ENCODE data around the gene AQP12B.

The AQP12B gene

DNA sequence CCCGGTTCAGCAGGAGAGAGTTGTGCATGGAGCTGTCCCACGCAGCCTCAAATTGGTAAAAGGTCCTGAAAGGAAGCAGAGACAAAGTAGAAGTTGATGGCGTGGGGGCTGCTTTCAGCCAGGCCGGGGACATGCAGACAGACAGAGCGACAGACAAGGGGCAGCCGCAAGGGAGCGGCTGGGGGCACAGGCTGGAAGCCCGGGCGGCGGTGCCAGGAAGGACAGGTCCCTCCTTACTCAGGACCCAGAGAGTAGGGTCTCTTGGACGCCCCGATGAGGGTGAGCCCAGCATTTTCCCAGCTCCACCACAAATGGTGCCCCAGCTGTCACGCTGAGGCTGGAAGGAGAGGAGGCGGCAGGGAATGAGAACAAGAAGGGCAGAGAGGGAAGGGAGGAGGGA lies 44.2 kb upstream of the AQP12B start:
- Histone ChIP-seq H3K9me2 (replicated peaks; ENCODE audit: insufficient read depth, low read length) (no peaks in the 10 kb centered on the region), H2AFZ (ENCODE audit: low read length) (no peak overlapping the region), H3K79me2 (ENCODE audit: low read length) (no peaks in the 10 kb centered on the region), H3K27ac (ENCODE audit: low read length) (no peak overlapping the region), H4K20me1 (ENCODE audit: insufficient read depth, low read length) (no peaks in the 10 kb centered on the region), H3K9me3 (replicated peaks; ENCODE audit: insufficient read depth, low read length) (no peaks in the 10 kb centered on the region), H3K36me3 (replicated peaks; ENCODE audit: insufficient read depth, low read length) (no peaks in the 10 kb centered on the region), H3K4me2 (ENCODE audit: low read depth, low read length) (no peak overlapping the region), H3F3A (ENCODE audit: insufficient read depth, low read length) (no peaks in the 10 kb centered on the region), H3K4me3 (ENCODE audit: low read length) (no peak overlapping the region), H3K9ac (ENCODE audit: low read length) (no peak overlapping the region), H3K4me1 (ENCODE audit: low read length) (no peaks in the 10 kb centered on the region), H3K27me3 (replicated peaks; ENCODE audit: insufficient read depth, low read length) (peaks cover 76% of the 10 kb centered on the region)
- TF ChIP-seq, protein P1, sequence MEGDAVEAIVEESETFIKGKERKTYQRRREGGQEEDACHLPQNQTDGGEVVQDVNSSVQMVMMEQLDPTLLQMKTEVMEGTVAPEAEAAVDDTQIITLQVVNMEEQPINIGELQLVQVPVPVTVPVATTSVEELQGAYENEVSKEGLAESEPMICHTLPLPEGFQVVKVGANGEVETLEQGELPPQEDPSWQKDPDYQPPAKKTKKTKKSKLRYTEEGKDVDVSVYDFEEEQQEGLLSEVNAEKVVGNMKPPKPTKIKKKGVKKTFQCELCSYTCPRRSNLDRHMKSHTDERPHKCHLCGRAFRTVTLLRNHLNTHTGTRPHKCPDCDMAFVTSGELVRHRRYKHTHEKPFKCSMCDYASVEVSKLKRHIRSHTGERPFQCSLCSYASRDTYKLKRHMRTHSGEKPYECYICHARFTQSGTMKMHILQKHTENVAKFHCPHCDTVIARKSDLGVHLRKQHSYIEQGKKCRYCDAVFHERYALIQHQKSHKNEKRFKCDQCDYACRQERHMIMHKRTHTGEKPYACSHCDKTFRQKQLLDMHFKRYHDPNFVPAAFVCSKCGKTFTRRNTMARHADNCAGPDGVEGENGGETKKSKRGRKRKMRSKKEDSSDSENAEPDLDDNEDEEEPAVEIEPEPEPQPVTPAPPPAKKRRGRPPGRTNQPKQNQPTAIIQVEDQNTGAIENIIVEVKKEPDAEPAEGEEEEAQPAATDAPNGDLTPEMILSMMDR (IDR thresholded peaks at IDR 0.05; ENCODE audit: low read length): no peak
- no peak for DNase-seq

DNA sequence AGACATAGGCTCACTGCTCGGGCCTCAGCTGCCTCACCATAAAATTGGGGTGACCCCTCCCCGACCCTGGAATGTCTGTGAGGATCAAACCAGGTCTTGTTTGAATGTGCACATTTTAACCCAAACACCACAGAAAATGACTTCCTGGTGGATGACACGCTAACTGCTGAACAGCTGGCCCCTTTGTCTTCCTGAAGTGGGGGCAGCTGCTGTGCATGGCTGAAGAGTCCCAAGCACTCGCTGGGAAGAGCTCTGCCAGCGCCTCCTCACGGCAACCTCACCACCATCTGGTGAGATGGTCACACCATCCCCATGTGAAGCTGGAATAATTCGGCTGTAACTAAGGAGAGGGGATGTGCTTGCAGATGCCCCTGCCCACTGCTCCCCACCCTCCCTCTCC lies 43.0 kb upstream of the AQP12B start:
- TF ChIP-seq EZH2 (optimal IDR thresholded peaks at IDR 0.05; ENCODE audit: low read depth, low read length): no peak
- TF ChIP-seq EZH2phosphoT487 (IDR thresholded peaks at IDR 0.05; ENCODE audit: low read length): no peak
- TF ChIP-seq, protein P1 (IDR thresholded peaks at IDR 0.05; ENCODE audit: low read length): no peak
- Histone ChIP-seq H3K4me3 (ENCODE audit: low read length) (no peak overlapping the region), H3K79me2 (ENCODE audit: low read length) (no peaks in the 10 kb centered on the region), H3K4me2 (ENCODE audit: low read depth, low read length) (no peak overlapping the region), H3K4me1 (ENCODE audit: low read length) (no peaks in the 10 kb centered on the region), H3K9me2 (replicated peaks; ENCODE audit: insufficient read depth, low read length) (no peaks in the 10 kb centered on the region), H3K9ac (ENCODE audit: low read length) (no peak overlapping the region), H3K9me3 (replicated peaks; ENCODE audit: insufficient read depth, low read length) (no peaks in the 10 kb centered on the region), H3K27ac (ENCODE audit: low read length) (no peak overlapping the region), H2AFZ (ENCODE audit: low read length) (no peak overlapping the region), H4K20me1 (ENCODE audit: insufficient read depth, low read length) (no peaks in the 10 kb centered on the region), H3K27me3 (replicated peaks; ENCODE audit: insufficient read depth, low read length) (peaks cover 72% of the 10 kb centered on the region), H3K36me3 (replicated peaks; ENCODE audit: insufficient read depth, low read length) (no peaks in the 10 kb centered on the region), H3F3A (ENCODE audit: insufficient read depth, low read length) (no peaks in the 10 kb centered on the region)
- DNase-seq: no peak

DNA sequence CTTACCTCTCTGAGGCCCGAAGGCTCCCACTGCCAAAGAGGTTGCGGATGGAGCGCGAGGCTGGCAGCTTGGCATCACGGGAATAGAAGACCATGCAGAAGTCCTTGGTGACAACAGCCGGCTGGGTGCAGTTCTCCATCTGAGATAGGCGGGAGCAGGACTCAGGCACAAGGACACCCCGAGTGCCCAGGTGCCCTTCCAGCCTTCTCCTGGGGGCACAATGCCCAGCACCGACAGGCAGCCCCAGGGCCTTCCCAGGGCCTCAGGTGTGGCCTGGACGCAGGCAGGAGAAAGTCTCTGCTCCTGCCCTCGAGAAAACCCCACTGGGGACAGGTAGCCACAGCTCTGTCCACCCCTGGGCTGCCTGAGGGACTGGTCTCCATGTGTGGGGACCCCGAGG lies 42.6 kb upstream of the AQP12B start:
- Histone ChIP-seq H3K27ac (ENCODE audit: low read length) (no peak overlapping the region), H3K4me3 (ENCODE audit: low read length) (no peak overlapping the region), H3F3A (ENCODE audit: insufficient read depth, low read length) (no peaks in the 10 kb centered on the region), H3K9me2 (replicated peaks; ENCODE audit: insufficient read depth, low read length) (no peaks in the 10 kb centered on the region), H4K20me1 (ENCODE audit: insufficient read depth, low read length) (no peaks in the 10 kb centered on the region), H3K27me3 (replicated peaks; ENCODE audit: insufficient read depth, low read length) (peaks cover 72% of the 10 kb centered on the region), H3K36me3 (replicated peaks; ENCODE audit: insufficient read depth, low read length) (no peaks in the 10 kb centered on the region), H3K4me1 (ENCODE audit: low read length) (no peaks in the 10 kb centered on the region), H2AFZ (ENCODE audit: low read length) (no peak overlapping the region), H3K9ac (ENCODE audit: low read length) (no peak overlapping the region), H3K4me2 (ENCODE audit: low read depth, low read length) (no peak overlapping the region), H3K9me3 (replicated peaks; ENCODE audit: insufficient read depth, low read length) (no peaks in the 10 kb centered on the region), H3K79me2 (ENCODE audit: low read length) (no peaks in the 10 kb centered on the region)
- DNase-seq: no peak
- TF ChIP-seq EZH2 (optimal IDR thresholded peaks at IDR 0.05; ENCODE audit: low read depth, low read length) (no peak), EZH2phosphoT487 (IDR thresholded peaks at IDR 0.05; ENCODE audit: low read length) (no peak)
- TF ChIP-seq, protein P1 (IDR thresholded peaks at IDR 0.05; ENCODE audit: low read length): no peak

Measured in MM.1S (cell line).